ENCODE measurements around the gene SCAMP4. TPM values are rescaled to one million over a fixed set of nuclear protein-coding genes. Genes with fewer than 3 reads are reported as not detected.

SCAMP4 gene
- total and polyA plus RNA-seq, 9 of the 15 experiments (the other 6 are each of a cell fraction or from before 2014, with no cell fraction given) = 0.81 to 45.9 (median 12.8) TPM

DNA sequence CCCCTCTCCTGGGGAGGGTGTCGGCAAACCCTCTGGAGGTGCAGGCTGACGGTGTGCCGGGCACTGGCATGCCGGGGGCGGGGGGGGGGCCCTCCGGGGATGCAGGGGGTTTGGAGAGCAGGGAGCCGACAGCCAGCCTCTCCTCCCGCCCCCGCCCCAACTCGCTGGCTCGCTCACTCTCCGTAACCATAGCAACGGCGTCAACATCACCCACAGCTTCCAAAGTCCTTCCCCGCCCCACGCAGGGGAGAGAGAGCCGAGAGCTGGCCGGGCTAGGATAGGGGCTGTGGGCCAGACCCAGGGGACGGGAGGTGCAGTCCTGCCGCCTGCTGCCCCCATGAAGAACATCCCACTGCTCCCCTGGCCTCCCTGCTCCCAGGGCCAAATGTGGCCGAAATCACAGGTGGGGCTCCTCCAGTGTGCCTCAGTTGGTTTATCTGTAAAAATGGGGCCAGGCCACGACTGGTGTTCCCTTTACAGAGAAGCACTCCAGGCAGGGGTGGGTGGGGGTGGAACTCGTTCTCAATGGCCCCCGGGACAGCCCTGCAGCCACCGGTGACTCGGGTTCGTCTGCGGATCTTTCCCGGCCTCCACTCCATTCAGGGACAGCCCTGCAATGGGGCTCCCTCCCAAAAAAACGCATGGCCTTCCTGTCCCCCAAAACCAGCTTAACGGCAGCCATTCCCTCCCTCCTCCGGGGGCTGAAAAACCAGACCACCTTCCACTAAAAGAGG lies 45.0 kb upstream of the SCAMP4 start (continued):
- TF ChIP-seq, protein P1, sequence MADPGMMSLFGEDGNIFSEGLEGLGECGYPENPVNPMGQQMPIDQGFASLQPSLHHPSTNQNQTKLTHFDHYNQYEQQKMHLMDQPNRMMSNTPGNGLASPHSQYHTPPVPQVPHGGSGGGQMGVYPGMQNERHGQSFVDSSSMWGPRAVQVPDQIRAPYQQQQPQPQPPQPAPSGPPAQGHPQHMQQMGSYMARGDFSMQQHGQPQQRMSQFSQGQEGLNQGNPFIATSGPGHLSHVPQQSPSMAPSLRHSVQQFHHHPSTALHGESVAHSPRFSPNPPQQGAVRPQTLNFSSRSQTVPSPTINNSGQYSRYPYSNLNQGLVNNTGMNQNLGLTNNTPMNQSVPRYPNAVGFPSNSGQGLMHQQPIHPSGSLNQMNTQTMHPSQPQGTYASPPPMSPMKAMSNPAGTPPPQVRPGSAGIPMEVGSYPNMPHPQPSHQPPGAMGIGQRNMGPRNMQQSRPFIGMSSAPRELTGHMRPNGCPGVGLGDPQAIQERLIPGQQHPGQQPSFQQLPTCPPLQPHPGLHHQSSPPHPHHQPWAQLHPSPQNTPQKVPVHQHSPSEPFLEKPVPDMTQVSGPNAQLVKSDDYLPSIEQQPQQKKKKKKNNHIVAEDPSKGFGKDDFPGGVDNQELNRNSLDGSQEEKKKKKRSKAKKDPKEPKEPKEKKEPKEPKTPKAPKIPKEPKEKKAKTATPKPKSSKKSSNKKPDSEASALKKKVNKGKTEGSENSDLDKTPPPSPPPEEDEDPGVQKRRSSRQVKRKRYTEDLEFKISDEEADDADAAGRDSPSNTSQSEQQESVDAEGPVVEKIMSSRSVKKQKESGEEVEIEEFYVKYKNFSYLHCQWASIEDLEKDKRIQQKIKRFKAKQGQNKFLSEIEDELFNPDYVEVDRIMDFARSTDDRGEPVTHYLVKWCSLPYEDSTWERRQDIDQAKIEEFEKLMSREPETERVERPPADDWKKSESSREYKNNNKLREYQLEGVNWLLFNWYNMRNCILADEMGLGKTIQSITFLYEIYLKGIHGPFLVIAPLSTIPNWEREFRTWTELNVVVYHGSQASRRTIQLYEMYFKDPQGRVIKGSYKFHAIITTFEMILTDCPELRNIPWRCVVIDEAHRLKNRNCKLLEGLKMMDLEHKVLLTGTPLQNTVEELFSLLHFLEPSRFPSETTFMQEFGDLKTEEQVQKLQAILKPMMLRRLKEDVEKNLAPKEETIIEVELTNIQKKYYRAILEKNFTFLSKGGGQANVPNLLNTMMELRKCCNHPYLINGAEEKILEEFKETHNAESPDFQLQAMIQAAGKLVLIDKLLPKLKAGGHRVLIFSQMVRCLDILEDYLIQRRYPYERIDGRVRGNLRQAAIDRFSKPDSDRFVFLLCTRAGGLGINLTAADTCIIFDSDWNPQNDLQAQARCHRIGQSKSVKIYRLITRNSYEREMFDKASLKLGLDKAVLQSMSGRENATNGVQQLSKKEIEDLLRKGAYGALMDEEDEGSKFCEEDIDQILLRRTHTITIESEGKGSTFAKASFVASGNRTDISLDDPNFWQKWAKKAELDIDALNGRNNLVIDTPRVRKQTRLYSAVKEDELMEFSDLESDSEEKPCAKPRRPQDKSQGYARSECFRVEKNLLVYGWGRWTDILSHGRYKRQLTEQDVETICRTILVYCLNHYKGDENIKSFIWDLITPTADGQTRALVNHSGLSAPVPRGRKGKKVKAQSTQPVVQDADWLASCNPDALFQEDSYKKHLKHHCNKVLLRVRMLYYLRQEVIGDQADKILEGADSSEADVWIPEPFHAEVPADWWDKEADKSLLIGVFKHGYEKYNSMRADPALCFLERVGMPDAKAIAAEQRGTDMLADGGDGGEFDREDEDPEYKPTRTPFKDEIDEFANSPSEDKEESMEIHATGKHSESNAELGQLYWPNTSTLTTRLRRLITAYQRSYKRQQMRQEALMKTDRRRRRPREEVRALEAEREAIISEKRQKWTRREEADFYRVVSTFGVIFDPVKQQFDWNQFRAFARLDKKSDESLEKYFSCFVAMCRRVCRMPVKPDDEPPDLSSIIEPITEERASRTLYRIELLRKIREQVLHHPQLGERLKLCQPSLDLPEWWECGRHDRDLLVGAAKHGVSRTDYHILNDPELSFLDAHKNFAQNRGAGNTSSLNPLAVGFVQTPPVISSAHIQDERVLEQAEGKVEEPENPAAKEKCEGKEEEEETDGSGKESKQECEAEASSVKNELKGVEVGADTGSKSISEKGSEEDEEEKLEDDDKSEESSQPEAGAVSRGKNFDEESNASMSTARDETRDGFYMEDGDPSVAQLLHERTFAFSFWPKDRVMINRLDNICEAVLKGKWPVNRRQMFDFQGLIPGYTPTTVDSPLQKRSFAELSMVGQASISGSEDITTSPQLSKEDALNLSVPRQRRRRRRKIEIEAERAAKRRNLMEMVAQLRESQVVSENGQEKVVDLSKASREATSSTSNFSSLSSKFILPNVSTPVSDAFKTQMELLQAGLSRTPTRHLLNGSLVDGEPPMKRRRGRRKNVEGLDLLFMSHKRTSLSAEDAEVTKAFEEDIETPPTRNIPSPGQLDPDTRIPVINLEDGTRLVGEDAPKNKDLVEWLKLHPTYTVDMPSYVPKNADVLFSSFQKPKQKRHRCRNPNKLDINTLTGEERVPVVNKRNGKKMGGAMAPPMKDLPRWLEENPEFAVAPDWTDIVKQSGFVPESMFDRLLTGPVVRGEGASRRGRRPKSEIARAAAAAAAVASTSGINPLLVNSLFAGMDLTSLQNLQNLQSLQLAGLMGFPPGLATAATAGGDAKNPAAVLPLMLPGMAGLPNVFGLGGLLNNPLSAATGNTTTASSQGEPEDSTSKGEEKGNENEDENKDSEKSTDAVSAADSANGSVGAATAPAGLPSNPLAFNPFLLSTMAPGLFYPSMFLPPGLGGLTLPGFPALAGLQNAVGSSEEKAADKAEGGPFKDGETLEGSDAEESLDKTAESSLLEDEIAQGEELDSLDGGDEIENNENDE (IDR thresholded peaks at IDR 0.05; ENCODE audit: low read depth, low read length) = no peak
- TF ChIP-seq ZNF76 (CRISPR knock-in tag; IDR thresholded peaks at IDR 0.05; ENCODE audit: borderline replicate concordance) (no peak), ZNF133 (CRISPR knock-in tag; IDR thresholded peaks at IDR 0.05) (no peak), ZNF75A (CRISPR knock-in tag; IDR thresholded peaks at IDR 0.05) (no peak), TBP (optimal IDR thresholded peaks at IDR 0.05; ENCODE audit: low read depth, low read length) (peak; percentile 23)
- TF ChIP-seq, protein P2, sequence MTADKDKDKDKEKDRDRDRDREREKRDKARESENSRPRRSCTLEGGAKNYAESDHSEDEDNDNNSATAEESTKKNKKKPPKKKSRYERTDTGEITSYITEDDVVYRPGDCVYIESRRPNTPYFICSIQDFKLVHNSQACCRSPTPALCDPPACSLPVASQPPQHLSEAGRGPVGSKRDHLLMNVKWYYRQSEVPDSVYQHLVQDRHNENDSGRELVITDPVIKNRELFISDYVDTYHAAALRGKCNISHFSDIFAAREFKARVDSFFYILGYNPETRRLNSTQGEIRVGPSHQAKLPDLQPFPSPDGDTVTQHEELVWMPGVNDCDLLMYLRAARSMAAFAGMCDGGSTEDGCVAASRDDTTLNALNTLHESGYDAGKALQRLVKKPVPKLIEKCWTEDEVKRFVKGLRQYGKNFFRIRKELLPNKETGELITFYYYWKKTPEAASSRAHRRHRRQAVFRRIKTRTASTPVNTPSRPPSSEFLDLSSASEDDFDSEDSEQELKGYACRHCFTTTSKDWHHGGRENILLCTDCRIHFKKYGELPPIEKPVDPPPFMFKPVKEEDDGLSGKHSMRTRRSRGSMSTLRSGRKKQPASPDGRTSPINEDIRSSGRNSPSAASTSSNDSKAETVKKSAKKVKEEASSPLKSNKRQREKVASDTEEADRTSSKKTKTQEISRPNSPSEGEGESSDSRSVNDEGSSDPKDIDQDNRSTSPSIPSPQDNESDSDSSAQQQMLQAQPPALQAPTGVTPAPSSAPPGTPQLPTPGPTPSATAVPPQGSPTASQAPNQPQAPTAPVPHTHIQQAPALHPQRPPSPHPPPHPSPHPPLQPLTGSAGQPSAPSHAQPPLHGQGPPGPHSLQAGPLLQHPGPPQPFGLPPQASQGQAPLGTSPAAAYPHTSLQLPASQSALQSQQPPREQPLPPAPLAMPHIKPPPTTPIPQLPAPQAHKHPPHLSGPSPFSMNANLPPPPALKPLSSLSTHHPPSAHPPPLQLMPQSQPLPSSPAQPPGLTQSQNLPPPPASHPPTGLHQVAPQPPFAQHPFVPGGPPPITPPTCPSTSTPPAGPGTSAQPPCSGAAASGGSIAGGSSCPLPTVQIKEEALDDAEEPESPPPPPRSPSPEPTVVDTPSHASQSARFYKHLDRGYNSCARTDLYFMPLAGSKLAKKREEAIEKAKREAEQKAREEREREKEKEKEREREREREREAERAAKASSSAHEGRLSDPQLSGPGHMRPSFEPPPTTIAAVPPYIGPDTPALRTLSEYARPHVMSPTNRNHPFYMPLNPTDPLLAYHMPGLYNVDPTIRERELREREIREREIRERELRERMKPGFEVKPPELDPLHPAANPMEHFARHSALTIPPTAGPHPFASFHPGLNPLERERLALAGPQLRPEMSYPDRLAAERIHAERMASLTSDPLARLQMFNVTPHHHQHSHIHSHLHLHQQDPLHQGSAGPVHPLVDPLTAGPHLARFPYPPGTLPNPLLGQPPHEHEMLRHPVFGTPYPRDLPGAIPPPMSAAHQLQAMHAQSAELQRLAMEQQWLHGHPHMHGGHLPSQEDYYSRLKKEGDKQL (CRISPR knock-in tag; IDR thresholded peaks at IDR 0.05; ENCODE audit: borderline replicate concordance) = no peak
- TF ChIP-seq, protein P3, sequence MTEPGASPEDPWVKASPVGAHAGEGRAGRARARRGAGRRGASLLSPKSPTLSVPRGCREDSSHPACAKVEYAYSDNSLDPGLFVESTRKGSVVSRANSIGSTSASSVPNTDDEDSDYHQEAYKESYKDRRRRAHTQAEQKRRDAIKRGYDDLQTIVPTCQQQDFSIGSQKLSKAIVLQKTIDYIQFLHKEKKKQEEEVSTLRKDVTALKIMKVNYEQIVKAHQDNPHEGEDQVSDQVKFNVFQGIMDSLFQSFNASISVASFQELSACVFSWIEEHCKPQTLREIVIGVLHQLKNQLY (CRISPR knock-in tag; conservative IDR thresholded peaks at IDR 0.05) = no peak
- TF ChIP-seq, protein P4, sequence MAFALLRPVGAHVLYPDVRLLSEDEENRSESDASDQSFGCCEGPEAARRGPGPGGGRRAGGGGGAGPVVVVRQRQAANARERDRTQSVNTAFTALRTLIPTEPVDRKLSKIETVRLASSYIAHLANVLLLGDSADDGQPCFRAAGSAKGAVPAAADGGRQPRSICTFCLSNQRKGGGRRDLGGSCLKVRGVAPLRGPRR (CRISPR knock-in tag; IDR thresholded peaks at IDR 0.05) = no peak

Measured in K562 (cell line).